Gastrocnemius medialis (tissue), 4 donors: ENCODE measurements around the gene TSPAN7. TPM values are rescaled to one million over a fixed set of nuclear protein-coding genes. Genes with fewer than 3 reads are reported as not detected.

Experiments
- ATAC-seq, 2 donors: fragments of 150-250 bp; one replicate each; pipeline ENCODE4 v1.9.1; 2016
- DNase-seq, 2 donors: peaks; one replicate each; pipeline ENCODE4 v3.0.0-alpha.2; 2019
- H3K27ac ChIP-seq, 4 donors: fragments of 200-600 bp; sonication (generic); 1 replicate in 1 of 4; 2 replicates in 3 of 4; pipeline ENCODE4 v1.5.1; 2016 to 2018; ENCODE audit warnings: mild to moderate bottlenecking in 2 of 4, moderate library complexity in 1 of 4
- H3K27me3 ChIP-seq, 3 donors: fragments of 200-600 bp; sonication (generic) in 2 of 3; 1 replicate in 1 of 3; 2 replicates in 2 of 3; pipeline versions ENCODE4 v1.5.1 to v1.6.0; 2016 to 2019; ENCODE audit warnings: mild to moderate bottlenecking in 1 of 3, moderate library complexity in 1 of 3
- H3K36me3 ChIP-seq, 2 donors: fragments of 200-600 bp; sonication (generic) in 1 of 2; one replicate each; pipeline ENCODE4 v1.5.1; 2017 to 2018
- H3K4me1 ChIP-seq, 2 donors: fragments of 200-600 bp; sonication (generic) in 1 of 2; one replicate each; pipeline ENCODE4 v1.5.1; 2016 to 2017; ENCODE audit warnings: mild to moderate bottlenecking in 2 of 2
- H3K4me3 ChIP-seq, 4 donors: fragments of 200-600 bp; sonication (generic) in 3 of 4; 1 replicate in 1 of 4; 2 replicates in 3 of 4; pipeline ENCODE4 v1.5.1; 2016 to 2019; ENCODE audit warnings: mild to moderate bottlenecking in 2 of 4
- H3K9me3 ChIP-seq, 3 donors: fragments of 200-600 bp; sonication (generic) in 2 of 3; 1 replicate in 1 of 3; 2 replicates in 2 of 3; pipeline ENCODE4 v1.5.1; 2016 to 2019
- POLR2A ChIP-seq, 2 donors: fragments of 450-650 bp; IDR thresholded peaks; one replicate each; pipeline ENCODE4 v1.6.1; 2017; ENCODE audit warnings: antibody characterized with exemption in 2 of 2, mild to moderate bottlenecking in 2 of 2, moderate library complexity in 2 of 2
- in situ Hi-C, 4 donors: fragments of 200-750 bp; cut with MboI; loops; one replicate each; pipeline versions ENCODE4 v1.15.0 to v1.8.0; 2017; ENCODE audit warnings: low sequenced_read_pairs in 4 of 4
- intact Hi-C: fragments of 100-400 bp; cut with DNase I; formaldehyde crosslinking; loops from one replicate; pipeline ENCODE4 v1.15.1; 2023; ENCODE audit warnings: low total_unique reads
- total RNA-seq, 4 donors: library from RNA; depleted of rRNA; stranded (reverse); fragments of >200 nt; gene quantifications; one replicate each; pipeline versions ENCODE4 v1.1.0 to v1.2.3, GENCODE V29; 2016
- TF ChIP-seq, protein P1 (sequence below), 5 experiments: fragments of 450-650 bp in 3 of 5; fragments of 200-600 bp in 2 of 5; sonication (generic) in 2 of 5; IDR thresholded peaks in 4 of 5; conservative IDR thresholded peaks in 1 of 5; 1 replicate in 4 of 5; 2 replicates in 1 of 5; pipeline ENCODE4 v1.5.1; 2016 to 2019; ENCODE audit warnings: antibody characterized with exemption in 5 of 5, mild to moderate bottlenecking in 3 of 5, moderate library complexity in 3 of 5

The TSPAN7 gene
- total RNA-seq, 4 donors from 2014 or later: 38.1 to 288 (median 130) TPM

DNA sequence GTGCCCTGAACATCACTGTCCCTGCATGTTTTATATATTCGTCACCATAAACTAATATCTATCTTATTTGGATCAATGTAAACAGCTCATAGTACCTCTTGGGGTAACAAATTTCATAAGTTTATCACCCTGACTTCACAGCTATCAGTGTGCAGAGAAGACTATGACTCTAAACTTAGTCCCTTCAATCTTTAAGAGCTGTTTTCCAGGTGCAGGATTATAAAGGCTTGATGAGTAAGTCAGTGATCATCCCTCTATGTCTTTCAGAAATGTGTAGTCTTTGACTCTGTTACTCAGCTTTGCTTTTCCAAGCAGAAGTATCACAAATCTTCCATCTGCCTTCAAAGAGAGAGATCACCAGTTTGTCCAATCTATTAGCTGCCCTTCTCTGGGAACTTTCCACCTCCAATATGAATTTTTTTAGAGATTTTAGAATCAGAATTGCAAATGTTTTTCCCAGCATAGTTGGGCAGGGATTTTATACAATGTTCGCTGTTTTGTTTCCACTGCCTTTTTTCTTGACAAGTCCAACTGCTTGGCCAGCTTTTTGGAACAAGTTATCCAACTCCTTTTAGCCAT, 45.1 kb upstream of the TSPAN7 start:
- Histone ChIP-seq H3K27ac (no peak overlapping the region), H3K27me3 (no peaks in the 10 kb centered on the region), H3K36me3 (no peaks in the 10 kb centered on the region), H3K9me3 (no peaks in the 10 kb centered on the region), H3K4me3 (no peak overlapping the region), H3K4me1 (peaks cover 4 to 9% of the 10 kb centered on the region in 2 donors)
- no peak for TF ChIP-seq POLR2A (IDR thresholded peaks at IDR 0.05)
- TF ChIP-seq, protein P1, sequence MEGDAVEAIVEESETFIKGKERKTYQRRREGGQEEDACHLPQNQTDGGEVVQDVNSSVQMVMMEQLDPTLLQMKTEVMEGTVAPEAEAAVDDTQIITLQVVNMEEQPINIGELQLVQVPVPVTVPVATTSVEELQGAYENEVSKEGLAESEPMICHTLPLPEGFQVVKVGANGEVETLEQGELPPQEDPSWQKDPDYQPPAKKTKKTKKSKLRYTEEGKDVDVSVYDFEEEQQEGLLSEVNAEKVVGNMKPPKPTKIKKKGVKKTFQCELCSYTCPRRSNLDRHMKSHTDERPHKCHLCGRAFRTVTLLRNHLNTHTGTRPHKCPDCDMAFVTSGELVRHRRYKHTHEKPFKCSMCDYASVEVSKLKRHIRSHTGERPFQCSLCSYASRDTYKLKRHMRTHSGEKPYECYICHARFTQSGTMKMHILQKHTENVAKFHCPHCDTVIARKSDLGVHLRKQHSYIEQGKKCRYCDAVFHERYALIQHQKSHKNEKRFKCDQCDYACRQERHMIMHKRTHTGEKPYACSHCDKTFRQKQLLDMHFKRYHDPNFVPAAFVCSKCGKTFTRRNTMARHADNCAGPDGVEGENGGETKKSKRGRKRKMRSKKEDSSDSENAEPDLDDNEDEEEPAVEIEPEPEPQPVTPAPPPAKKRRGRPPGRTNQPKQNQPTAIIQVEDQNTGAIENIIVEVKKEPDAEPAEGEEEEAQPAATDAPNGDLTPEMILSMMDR (IDR thresholded peaks at IDR 0.05 in 4 of 5, conservative IDR thresholded peaks at IDR 0.05 in 1 of 5): no peak
- in situ Hi-C loops: no loop called here
- DNase-seq: no peak
- ATAC-seq: no peak
- intact Hi-C loops: no loop called here

DNA sequence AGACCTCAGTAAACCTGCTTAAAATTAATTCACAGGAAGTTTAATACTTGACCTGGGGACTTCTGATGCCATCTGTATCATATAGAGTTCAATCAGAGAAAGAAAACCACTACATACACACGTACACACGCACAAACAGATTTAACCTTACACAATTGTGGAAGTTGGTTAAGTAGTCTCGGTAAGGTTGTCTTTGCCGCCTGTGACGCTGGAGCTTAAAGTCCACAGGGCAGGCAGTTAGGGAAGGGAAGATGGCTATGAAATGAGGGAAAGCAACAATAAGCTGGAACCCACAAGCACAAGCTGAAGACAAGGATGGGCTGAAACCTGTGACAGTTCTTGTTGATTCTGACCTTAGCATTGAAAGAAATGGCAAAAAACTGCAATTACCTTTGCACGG, 41.7 kb upstream of the TSPAN7 start:
- Histone ChIP-seq H3K9me3 (no peaks in the 10 kb centered on the region), H3K4me3 (no peak overlapping the region), H3K27me3 (no peaks in the 10 kb centered on the region), H3K27ac (no peak overlapping the region), H3K4me1 (no peaks in the 10 kb centered on the region), H3K36me3 (no peaks in the 10 kb centered on the region)
- DNase-seq (no peak), ATAC-seq (no peak)
- intact Hi-C loops: no loop called here
- in situ Hi-C loops: no loop called here
- TF ChIP-seq POLR2A (IDR thresholded peaks at IDR 0.05): no peak
- TF ChIP-seq, protein P1 (IDR thresholded peaks at IDR 0.05 in 4 of 5, conservative IDR thresholded peaks at IDR 0.05 in 1 of 5): no peak

- no peaks in the 10 kb centered on the region for H3K9me3 ChIP-seq
- H3K27ac ChIP-seq: peak overlapping the region in 3 of 4 donors; percentile 13 to 60 (median 16)
- no peaks in the 10 kb centered on the region for H3K27me3 ChIP-seq
- no peaks in the 10 kb centered on the region for H3K36me3 ChIP-seq
- no peak for DNase-seq
- intact Hi-C loops (no loop called here), in situ Hi-C loops (no loop called here)
- peak; percentile 68 to 94 for ATAC-seq
- no peak overlapping the region for H3K4me3 ChIP-seq
- no peaks in the 10 kb centered on the region for H3K4me1 ChIP-seq
- TF ChIP-seq, protein P1 (IDR thresholded peaks at IDR 0.05 in 4 of 5, conservative IDR thresholded peaks at IDR 0.05 in 1 of 5): no peak
- no peak for TF ChIP-seq POLR2A (IDR thresholded peaks at IDR 0.05)
Observed at GRCh38 chrX:38538134-38538533, 23.2 kb upstream of the TSPAN7 start.

- Histone ChIP-seq H3K36me3 (no peaks in the 10 kb centered on the region), H3K9me3 (no peaks in the 10 kb centered on the region), H3K4me1 (no peaks in the 10 kb centered on the region), H3K4me3 (no peak overlapping the region), H3K27ac (no peak overlapping the region), H3K27me3 (no peaks in the 10 kb centered on the region)
- ATAC-seq (no peak), DNase-seq (no peak)
- in situ Hi-C loops (no loop called here), intact Hi-C loops (no loop called here)
- TF ChIP-seq, protein P1 (IDR thresholded peaks at IDR 0.05 in 4 of 5, conservative IDR thresholded peaks at IDR 0.05 in 1 of 5): no peak
Observed at GRCh38 chrX:38539748-38540147, 21.6 kb upstream of the TSPAN7 start.

DNA sequence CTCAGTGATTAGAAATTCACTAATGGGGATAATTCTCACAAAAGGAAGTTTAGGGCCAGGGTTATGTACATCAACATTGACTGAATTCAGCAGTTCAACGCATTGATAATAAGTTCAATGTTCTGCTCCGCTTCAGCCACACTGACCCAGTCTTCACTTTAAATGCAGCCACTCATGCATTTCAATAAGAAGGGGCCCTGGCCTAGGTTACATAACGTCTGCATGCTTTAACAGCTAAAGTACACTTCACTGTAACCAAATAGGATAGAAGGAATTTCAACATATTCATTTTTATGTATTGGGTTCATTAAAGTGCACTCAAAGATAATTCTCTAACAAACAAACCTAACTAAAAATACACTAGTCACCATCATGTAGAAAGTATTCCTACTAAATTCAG, 12.8 kb upstream of the TSPAN7 start:
- TF ChIP-seq, protein P1 (IDR thresholded peaks at IDR 0.05 in 4 of 5, conservative IDR thresholded peaks at IDR 0.05 in 1 of 5): no peak
- no peak for TF ChIP-seq POLR2A (IDR thresholded peaks at IDR 0.05)
- intact Hi-C loops: no loop called here
- no peak for DNase-seq
- H3K27ac ChIP-seq: no peak overlapping the region
- ATAC-seq: no peak
- in situ Hi-C loops: no loop called here
- no peaks in the 10 kb centered on the region for H3K27me3 ChIP-seq
- H3K9me3 ChIP-seq: no peaks in the 10 kb centered on the region
- no peak overlapping the region for H3K4me3 ChIP-seq
- H3K36me3 ChIP-seq: no peaks in the 10 kb centered on the region
- H3K4me1 ChIP-seq: no peaks in the 10 kb centered on the region
